Measurements from ENCODE around the gene BBS9.
"Not testable (repeated sequence)": the region's sequence is repeated elsewhere in the genome, so short reads cannot be mapped to it uniquely, and the experiment has no call there.

The BBS9 gene

DNA sequence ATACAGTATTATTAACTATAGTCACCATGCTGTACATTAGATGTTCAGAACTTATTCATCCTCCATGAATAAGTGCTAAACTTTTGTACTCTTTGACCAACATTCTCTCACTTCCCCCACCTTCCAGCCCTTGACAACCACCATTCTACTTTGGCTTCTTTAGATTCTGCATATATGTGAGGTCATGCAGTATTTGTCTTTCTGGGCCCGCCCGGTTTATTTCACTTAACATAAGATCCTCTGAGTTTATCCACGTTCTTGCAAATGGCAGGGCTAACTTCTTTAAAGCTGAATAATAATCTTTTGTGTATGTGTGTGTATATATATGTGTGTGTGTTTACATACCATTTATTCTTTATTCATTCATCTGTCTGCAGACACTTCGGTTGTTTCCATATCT lies 336.8 kb downstream of the BBS9 start:
- DNase-seq (ENCODE audit: low read depth), result no peak
- no peak for TF ChIP-seq CTCF (IDR thresholded peaks at IDR 0.05; ENCODE audit: control insufficient read depth, extremely low read depth, insufficient read depth)
- no peak overlapping the region for H3K4me3 ChIP-seq (ENCODE audit: low read depth, low read length)

GRCh38 chr7:33471636-33472242 lies 342.4 kb downstream of the BBS9 start:
- DNase-seq (ENCODE audit: low read depth), result no peak
- no peak for TF ChIP-seq CTCF (IDR thresholded peaks at IDR 0.05; ENCODE audit: control insufficient read depth, extremely low read depth, insufficient read depth)
- no peak overlapping the region for H3K4me3 ChIP-seq (ENCODE audit: low read depth, low read length)

DNA sequence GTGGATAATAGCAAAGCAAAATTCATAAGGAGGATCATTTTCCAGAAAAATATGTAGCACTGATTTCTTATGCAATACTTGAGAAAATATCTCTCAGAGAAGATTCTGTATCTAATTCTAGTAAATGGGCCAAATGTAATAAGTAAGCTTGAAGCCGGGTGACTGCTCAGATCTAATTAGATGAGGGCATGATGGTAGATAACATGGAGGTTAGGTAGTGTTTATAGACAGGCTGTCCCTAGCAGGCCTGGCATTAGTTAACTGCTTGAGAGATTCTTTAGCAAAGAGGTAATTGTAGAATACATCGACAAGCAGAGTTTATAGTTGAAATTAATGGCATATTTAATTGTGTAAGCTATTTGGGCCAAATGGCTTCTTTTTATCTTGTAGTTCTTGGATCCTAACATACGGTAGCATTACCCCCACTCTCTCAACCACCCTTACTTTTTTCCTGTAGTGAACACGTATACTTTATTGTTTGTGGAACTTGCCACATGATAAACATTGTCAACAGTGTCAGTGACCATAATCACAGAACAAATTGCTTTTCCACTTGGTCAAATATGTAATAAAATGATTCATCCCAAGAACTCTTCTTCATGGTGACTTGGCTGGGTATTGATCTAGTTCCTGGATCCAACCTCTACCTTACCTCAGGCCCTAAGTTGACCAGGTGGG lies 343.1 kb downstream of the BBS9 start:
- TF ChIP-seq CTCF (IDR thresholded peaks at IDR 0.05; ENCODE audit: control insufficient read depth, extremely low read depth, insufficient read depth), result no peak
- DNase-seq (ENCODE audit: low read depth), result no peak
- H3K4me3 ChIP-seq (ENCODE audit: low read depth, low read length), result no peak overlapping the region

GRCh38 chr7:33477719-33478480 lies 348.5 kb downstream of the BBS9 start:
- H3K4me3 ChIP-seq (ENCODE audit: low read depth, low read length), result no peak overlapping the region
- DNase-seq (ENCODE audit: low read depth), result no peak
- no peak for TF ChIP-seq CTCF (IDR thresholded peaks at IDR 0.05; ENCODE audit: control insufficient read depth, extremely low read depth, insufficient read depth)

DNA sequence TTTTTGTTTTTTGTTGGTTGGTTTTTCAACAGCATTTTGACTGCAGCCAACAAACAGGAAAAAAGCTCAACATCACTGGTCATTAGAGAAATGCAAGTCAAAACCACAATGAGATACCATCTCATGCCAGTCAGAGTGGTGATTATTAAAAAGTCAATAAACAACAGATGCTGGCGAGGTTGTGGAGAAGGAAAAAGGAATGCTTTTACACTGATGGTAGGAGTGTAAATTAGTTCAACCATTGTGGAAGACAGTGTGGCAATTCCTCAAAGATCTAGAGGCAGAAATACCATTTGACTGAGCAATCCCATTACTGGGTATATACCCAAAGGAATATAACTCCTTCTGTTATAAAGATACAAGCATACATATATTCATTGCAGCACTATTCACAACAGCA lies 355.1 kb downstream of the BBS9 start:
- not testable (repeated sequence) for DNase-seq (ENCODE audit: low read depth); H3K4me3 ChIP-seq (ENCODE audit: low read depth, low read length)

- DNase-seq (ENCODE audit: low read depth), result no peak
- TF ChIP-seq CTCF (IDR thresholded peaks at IDR 0.05; ENCODE audit: control insufficient read depth, extremely low read depth, insufficient read depth), result no peak
These were observed 356.6 kb downstream of the BBS9 start for GRCh38 chr7:33485747-33486493.

DNA sequence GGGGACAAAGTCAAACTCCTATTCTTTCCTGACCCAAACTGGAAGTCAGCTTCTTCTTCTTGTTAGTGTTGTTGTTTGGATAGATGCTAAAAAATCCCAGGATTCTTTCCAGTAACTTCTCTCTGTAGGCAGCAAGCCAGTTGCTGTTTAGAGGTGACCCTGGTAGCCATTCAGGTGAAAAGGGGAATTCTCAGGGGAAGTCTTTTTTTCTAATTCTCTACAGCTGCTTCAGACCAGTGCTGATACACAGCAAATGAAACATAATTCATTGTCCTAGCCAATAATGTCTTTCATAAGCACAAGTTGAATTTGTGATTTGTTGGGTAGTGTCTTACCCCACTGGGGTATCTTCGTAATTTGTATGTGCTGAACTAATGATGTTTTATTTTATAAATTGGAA lies 357.3 kb downstream of the BBS9 start:
- TF ChIP-seq CTCF (IDR thresholded peaks at IDR 0.05; ENCODE audit: control insufficient read depth, extremely low read depth, insufficient read depth), result no peak
- DNase-seq (ENCODE audit: low read depth), result no peak
- H3K4me3 ChIP-seq (ENCODE audit: low read depth, low read length), result no peak overlapping the region

More at GRCh38 chr7:33485747-33486493, 356.6 kb downstream of the BBS9 start:
- no peak overlapping the region for H3K4me3 ChIP-seq (ENCODE audit: low read depth, low read length)

All from LNCaP clone FGC (cell line).